Kidney capillary endothelial cell (primary cell): Measurements from ENCODE around the gene BTBD9.
"Not testable (repeated sequence)": the region's sequence is repeated elsewhere in the genome, so short reads cannot be mapped to it uniquely, and the experiment has no call there.

Experiments used
- DNase-seq: peaks from one replicate; pipeline ENCODE4 v3.0.0-alpha.2; 2018; ENCODE audit warnings: low spot score

Gene BTBD9

GRCh38 chr6:38429546-38429945, 210.2 kb downstream of the BTBD9 start:
- DNase-seq, result no peak

GRCh38 chr6:38427492-38428210, 212.1 kb downstream of the BTBD9 start:
- DNase-seq, result no peak

GRCh38 chr6:38425788-38426488, 213.8 kb downstream of the BTBD9 start:
- DNase-seq, result not testable (repeated sequence)

- DNase-seq, result no peak
Observed at GRCh38 chr6:38423746-38424145, 216.0 kb downstream of the BTBD9 start.

- DNase-seq, result no peak
Observed at GRCh38 chr6:38420207-38420606, 219.5 kb downstream of the BTBD9 start.

- DNase-seq, result no peak
Observed at GRCh38 chr6:38417521-38417920, 222.2 kb downstream of the BTBD9 start.

GRCh38 chr6:38415231-38416005, 224.3 kb downstream of the BTBD9 start:
- DNase-seq, result no peak

GRCh38 chr6:38413102-38413800, 226.5 kb downstream of the BTBD9 start:
- DNase-seq, result no peak

GRCh38 chr6:38407192-38407591, 232.5 kb downstream of the BTBD9 start:
- DNase-seq, result no peak

- DNase-seq, result no peak
Observed at GRCh38 chr6:38406096-38406495, 233.6 kb downstream of the BTBD9 start.

- DNase-seq, result no peak
Observed at GRCh38 chr6:38404900-38405556, 234.7 kb downstream of the BTBD9 start.

- DNase-seq, result peak; percentile 22
Observed at GRCh38 chr6:38404355-38404754, 235.4 kb downstream of the BTBD9 start.

- DNase-seq, result no peak
Observed at GRCh38 chr6:38403548-38403947, 236.2 kb downstream of the BTBD9 start.

GRCh38 chr6:38400764-38401163, 239.0 kb downstream of the BTBD9 start:
- no peak for DNase-seq

GRCh38 chr6:38400101-38400500, 239.6 kb downstream of the BTBD9 start:
- DNase-seq, result no peak

- DNase-seq, result no peak
Observed at GRCh38 chr6:38396209-38396608, 243.5 kb downstream of the BTBD9 start.

GRCh38 chr6:38393986-38394385, 245.7 kb downstream of the BTBD9 start:
- DNase-seq, result peak; percentile 13

- no peak for DNase-seq
Observed at GRCh38 chr6:38391626-38392579, 247.8 kb downstream of the BTBD9 start.

GRCh38 chr6:38391206-38391605, 248.5 kb downstream of the BTBD9 start:
- DNase-seq, result no peak

- DNase-seq, result no peak
Observed at GRCh38 chr6:38389875-38390274, 249.9 kb downstream of the BTBD9 start.

- DNase-seq, result no peak
Observed at GRCh38 chr6:38387971-38388370, 251.8 kb downstream of the BTBD9 start.
